GM12874 (cell line): ENCODE data around the gene HSD11B2.

ENCODE experiments used
- TF ChIP-seq, protein P1 (sequence below): IDR thresholded peaks from 2 replicates; pipeline ENCODE4 v1.5.1; 2011; ENCODE audit warnings: low read depth, mild to moderate bottlenecking, control low read depth, low read length, moderate library complexity; ENCODE audit not compliant: insufficient read depth

The HSD11B2 gene

GRCh38 chr16:67413978-67414911, 16.7 kb upstream of the HSD11B2 start:
- TF ChIP-seq, protein P1, sequence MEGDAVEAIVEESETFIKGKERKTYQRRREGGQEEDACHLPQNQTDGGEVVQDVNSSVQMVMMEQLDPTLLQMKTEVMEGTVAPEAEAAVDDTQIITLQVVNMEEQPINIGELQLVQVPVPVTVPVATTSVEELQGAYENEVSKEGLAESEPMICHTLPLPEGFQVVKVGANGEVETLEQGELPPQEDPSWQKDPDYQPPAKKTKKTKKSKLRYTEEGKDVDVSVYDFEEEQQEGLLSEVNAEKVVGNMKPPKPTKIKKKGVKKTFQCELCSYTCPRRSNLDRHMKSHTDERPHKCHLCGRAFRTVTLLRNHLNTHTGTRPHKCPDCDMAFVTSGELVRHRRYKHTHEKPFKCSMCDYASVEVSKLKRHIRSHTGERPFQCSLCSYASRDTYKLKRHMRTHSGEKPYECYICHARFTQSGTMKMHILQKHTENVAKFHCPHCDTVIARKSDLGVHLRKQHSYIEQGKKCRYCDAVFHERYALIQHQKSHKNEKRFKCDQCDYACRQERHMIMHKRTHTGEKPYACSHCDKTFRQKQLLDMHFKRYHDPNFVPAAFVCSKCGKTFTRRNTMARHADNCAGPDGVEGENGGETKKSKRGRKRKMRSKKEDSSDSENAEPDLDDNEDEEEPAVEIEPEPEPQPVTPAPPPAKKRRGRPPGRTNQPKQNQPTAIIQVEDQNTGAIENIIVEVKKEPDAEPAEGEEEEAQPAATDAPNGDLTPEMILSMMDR, result no peak

- TF ChIP-seq, protein P1, result peak; percentile 72
These were observed 14.8 kb upstream of the HSD11B2 start, which contains the start of gene ZDHHC1 for GRCh38 chr16:67415872-67416793. Gene ZDHHC1, minus strand, starts transcription at chr16:67416477. Its CDS starts 8,702 bp downstream, at chr16:67407775.

- TF ChIP-seq, protein P1, result no peak
These were observed 13.4 kb upstream of the HSD11B2 start for GRCh38 chr16:67417333-67418061.

DNA sequence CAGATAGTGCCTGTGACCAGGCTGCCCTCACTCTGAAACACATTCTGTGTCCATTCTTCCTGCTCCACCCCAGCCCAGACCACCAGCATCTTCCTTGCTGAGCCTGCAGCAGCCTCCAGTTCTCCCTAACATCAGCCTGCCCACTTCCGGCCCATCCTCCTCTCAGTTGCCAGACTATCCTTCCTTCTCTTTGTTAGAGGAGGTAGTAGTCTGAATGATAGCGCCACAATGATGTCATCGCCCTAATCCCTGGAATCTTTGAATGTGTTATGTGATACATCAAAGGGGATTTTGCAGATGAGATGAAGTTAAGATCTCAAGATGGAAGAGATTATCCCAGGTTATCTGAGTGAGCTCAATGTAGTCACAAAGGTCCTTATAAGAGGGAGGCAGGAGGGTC, 11.4 kb upstream of the HSD11B2 start:
- TF ChIP-seq, protein P1, result no peak

- TF ChIP-seq, protein P1, result no peak
These were observed 11.0 kb upstream of the HSD11B2 start for GRCh38 chr16:67419931-67420330.

- TF ChIP-seq, protein P1, result no peak
These were observed 9.9 kb upstream of the HSD11B2 start for GRCh38 chr16:67421030-67421429.
